ENCODE measurements around the gene FUOM.

The FUOM gene

DNA sequence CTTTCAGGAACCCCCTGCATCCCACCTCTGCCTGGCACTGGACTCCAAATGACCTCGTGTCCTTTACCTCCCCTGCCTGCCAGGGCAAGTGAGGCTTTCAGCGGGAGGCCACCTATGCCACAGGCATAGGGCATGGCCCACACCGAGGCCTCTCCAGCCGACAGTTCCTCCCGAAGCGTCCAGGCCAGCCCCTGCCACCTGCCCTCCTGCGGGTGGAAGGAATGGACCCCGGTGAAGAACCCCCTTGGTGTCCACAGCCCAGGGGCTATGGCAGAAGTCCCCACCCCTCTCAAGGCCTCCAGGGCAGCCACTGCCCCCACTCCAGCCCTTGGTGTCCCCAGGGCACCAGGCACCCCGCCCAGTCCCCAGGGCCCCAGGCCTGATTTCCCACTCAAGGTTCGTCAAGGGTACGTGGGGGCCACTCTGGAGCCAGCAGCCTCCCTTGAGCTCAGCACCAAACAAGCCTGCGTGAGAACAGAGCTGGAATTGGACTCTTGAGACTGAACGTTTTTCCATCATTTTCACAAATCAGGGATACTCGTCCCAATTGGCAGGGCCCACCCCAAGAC lies 3.1 kb downstream of the FUOM start:
- H3K36me3 ChIP-seq (ENCODE audit: insufficient read depth, low read length): no peaks in the 10 kb centered on the region
- no peak overlapping the region for H3K9ac ChIP-seq (ENCODE audit: low read depth, low read length)
- no peaks in the 10 kb centered on the region for H3K9me3 ChIP-seq (ENCODE audit: control insufficient read depth, insufficient read depth, low read length)
- H3K4me1 ChIP-seq (ENCODE audit: insufficient read depth, low read length): no peaks in the 10 kb centered on the region; the same call in 1 of the 2 replicates

DNA sequence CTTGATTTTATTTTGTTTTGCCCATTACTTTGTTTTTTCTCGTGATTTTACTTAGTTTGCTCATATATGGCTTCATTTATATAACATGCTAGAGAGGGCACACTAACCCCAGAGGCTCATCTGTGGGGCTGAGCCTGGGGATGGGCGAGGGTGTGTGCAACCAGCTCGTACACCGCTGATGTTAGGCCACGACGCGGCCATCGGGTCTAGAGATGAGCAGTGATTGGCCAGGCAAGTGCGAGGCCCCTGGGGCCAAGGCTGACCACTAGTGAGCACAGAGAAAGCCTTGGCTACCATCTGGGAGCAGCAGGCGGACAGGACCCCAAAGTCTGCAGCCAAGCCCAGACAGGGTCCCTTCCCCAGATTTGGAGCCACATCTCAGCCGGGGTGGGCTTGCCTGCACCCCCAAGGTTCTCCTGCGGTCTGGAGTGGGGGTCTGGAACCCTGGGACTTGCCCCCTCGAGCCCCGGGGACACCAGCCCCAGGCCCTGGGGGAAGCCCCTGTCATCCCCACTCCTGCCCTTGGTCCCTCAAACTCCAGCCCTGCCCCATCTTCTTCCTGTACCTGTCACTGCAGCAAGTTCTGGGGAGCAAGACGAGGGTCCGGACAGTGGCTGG lies 3.7 kb downstream of the FUOM start:
- H3K4me1 ChIP-seq (ENCODE audit: insufficient read depth, low read length): no peaks in the 10 kb centered on the region; the same call in 1 of the 2 replicates
- no peaks in the 10 kb centered on the region for H3K9me3 ChIP-seq (ENCODE audit: control insufficient read depth, insufficient read depth, low read length)
- no peaks in the 10 kb centered on the region for H3K36me3 ChIP-seq (ENCODE audit: insufficient read depth, low read length)
- no peak overlapping the region for H3K9ac ChIP-seq (ENCODE audit: low read depth, low read length)

DNA sequence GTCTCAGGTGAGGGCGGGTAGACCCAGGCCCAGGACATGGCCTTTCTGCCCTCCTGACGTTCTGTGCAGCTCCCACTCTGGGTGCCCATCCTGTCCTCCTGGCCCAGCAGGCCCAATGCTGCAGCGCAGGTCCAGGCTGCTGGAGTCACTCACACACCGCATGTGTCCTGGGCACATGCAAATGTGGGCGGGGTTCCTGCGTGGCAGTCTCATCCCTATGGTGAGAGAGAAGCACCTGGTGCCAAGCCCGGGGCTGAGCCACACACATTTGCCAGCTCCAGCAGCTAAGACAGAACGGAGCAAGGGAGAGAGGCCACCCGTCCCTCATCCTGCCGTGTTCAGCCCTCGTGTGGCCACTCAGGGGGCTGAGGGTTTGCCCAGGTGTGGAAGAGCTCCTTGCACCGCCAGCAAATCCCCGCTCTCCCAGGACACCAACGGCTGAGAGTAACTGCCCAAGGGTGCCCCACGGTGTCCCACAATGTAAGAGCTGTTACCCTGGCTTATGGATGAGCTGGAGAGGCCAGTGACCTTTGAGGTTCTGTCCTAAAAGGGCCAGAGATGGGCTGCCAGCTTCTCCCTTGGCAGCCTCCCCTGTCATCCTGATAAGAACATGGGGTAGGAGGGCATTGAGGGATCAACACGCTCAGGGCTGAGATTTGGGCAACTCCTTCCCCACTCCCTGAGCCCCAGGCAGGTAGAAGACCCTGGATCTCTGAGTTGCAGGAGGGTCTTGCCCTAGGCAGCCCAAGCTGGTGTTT lies 4.4 kb downstream of the FUOM start:
- H3K9ac ChIP-seq (ENCODE audit: low read depth, low read length): no peak overlapping the region
- no peaks in the 10 kb centered on the region for H3K36me3 ChIP-seq (ENCODE audit: insufficient read depth, low read length)
- H3K4me1 ChIP-seq (ENCODE audit: insufficient read depth, low read length): no peaks in the 10 kb centered on the region; the same call in 1 of the 2 replicates
- no peaks in the 10 kb centered on the region for H3K9me3 ChIP-seq (ENCODE audit: control insufficient read depth, insufficient read depth, low read length)

DNA sequence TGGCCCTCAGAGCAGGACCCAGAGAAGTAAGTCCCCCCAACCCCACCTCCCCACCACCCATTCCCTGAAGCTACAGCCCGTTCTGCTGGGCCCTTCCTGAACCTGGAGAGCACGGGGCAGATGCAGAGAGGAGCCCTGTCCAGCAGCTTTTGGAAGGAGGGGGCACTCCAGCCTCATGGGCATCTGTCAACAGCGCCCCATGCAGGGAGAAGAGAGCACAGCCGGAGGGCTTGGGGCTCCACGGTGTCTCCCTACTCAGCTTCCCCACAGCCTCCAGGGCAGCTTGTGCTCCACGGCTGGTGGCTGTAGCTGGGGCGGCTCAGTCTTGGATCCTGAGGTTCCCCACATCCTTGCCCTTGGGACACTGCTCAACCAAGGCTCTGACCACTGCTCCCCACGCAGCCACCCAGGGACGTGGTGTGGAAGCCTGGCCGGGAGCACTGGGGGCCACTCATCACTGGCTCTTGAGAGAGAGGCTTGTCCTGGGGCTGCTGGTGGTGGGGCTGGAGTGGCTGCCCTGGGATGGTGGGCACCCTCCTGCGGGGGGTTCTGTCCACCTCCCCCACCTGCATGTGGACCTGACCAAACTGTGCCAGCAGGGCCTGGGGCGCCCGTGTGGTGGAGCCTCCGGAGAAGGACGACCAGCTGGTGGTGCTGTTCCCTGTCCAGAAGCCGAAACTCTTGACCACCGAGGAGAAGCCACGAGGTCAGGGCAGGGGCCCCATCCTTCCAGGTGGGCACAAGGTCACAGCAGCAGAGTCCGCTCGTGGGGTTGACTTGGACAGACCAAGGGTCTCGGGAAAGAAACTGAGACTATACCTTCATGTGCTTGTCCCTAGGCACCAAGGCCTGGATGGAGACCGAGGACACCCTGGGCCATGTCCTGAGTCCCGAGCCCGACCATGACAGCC lies 6.2 kb downstream of the FUOM start:
- H3K36me3 ChIP-seq (ENCODE audit: insufficient read depth, low read length): no peaks in the 10 kb centered on the region
- H3K9me3 ChIP-seq (ENCODE audit: control insufficient read depth, insufficient read depth, low read length): no peaks in the 10 kb centered on the region
- H3K4me1 ChIP-seq (ENCODE audit: insufficient read depth, low read length): peaks cover 3% of the 10 kb centered on the region; the same call in 1 of the 2 replicates
- no peak overlapping the region for H3K9ac ChIP-seq (ENCODE audit: low read depth, low read length)

DNA sequence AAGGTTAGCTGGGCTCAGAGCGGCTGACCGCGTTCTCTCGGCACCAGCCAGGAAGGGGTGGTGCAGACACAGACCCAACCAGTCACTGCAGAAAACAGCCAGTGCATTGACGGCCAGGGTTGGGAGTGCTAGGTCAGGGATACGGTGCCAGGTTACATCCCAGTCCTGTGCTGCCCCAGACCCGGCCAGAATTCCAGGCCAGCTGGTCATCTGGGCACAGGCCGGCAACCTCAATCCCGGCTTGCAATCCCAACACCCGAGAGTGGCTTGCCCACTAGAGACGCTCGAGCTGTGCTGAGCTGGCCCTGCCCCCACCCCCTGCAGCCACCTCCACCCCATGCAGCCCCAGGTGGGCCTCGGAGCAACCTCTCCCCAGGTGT lies 6.9 kb downstream of the FUOM start:
- no peak overlapping the region for H3K9ac ChIP-seq (ENCODE audit: low read depth, low read length)
- H3K4me1 ChIP-seq (ENCODE audit: insufficient read depth, low read length): peaks cover 3% of the 10 kb centered on the region; the same call in 1 of the 2 replicates
- H3K36me3 ChIP-seq (ENCODE audit: insufficient read depth, low read length): no peaks in the 10 kb centered on the region
- H3K9me3 ChIP-seq (ENCODE audit: control insufficient read depth, insufficient read depth, low read length): no peaks in the 10 kb centered on the region

DNA sequence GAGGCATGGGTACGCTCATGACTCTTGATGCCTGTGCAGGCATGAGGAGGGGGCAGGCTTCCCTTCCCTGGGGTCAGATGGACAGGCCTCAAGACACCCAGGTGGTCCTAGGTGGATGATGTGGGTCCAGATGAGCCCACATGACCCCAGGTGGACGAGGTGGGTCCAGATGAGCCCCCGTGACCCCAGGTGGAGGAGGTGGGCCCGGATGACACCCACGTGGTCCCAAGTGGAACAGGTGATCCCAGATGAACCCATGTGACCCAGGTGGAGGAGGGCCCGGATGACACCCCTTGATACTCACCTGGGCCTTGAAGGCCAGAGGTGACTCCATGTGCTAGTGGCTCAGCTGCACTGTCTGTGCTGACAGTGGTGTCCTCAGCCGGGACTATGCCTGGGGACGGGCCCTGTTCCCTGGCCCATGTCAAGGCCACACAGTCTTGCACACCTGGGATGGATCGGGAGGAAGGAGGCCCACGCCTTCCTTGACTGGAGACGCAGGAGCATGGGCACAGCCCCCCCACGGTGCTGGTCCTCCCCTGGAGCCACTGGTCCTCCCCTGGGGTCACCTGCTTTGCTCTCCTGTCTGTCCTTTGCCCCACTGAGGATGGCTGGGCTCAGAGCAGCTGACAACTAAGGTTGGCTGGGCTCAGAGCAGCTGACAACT lies 7.4 kb downstream of the FUOM start:
- Histone ChIP-seq H3K4me1 (ENCODE audit: insufficient read depth, low read length) (peaks cover 3% of the 10 kb centered on the region; the same call in 1 of the 2 replicates), H3K9ac (ENCODE audit: low read depth, low read length) (no peak overlapping the region), H3K9me3 (ENCODE audit: control insufficient read depth, insufficient read depth, low read length) (no peaks in the 10 kb centered on the region), H3K36me3 (ENCODE audit: insufficient read depth, low read length) (no peaks in the 10 kb centered on the region)

DNA sequence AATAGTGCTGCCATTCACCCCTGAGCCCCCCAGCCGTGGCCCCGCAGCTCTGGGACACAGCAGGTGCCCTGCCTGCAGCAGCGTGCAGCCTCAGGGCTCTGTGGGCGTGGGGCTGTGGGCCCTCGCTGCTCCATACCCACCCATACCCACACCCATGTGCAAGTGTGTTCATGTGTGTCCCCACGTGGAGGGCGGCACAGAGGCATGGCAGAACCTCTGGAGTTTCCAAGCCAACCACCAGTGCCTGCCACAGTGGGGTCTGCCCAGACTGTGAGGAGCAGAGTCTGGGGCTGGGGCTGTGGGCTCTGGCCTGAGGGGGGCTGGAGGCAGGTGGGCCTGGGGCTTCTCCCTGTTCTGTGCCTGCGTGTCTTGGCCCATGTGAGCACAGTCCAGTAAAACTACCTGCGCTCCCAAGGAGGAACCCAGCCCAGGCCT lies 8.2 kb downstream of the FUOM start:
- Histone ChIP-seq H3K9ac (ENCODE audit: low read depth, low read length) (no peak overlapping the region), H3K9me3 (ENCODE audit: control insufficient read depth, insufficient read depth, low read length) (no peaks in the 10 kb centered on the region), H3K4me1 (ENCODE audit: insufficient read depth, low read length) (peaks cover 3% of the 10 kb centered on the region; the same call in 1 of the 2 replicates), H3K36me3 (ENCODE audit: insufficient read depth, low read length) (no peaks in the 10 kb centered on the region)

DNA sequence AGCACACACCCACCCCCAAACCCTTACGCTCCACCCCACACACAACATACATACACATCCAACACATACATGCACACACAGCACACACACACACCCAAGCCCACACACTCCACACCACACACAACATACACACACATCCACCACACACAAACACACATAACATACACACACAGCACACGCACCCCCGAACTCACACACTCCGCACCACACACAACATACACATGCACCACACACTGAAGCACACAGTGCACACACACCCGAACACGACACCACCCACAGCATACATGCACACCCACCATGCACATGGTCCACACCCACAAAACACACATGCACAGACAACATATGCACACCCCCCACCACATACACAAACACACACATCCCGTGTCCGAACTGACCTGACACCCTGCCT lies 8.7 kb downstream of the FUOM start:
- H3K4me1 ChIP-seq (ENCODE audit: insufficient read depth, low read length): peaks cover 3% of the 10 kb centered on the region; the same call in 1 of the 2 replicates
- H3K36me3 ChIP-seq (ENCODE audit: insufficient read depth, low read length): no peaks in the 10 kb centered on the region
- no peaks in the 10 kb centered on the region for H3K9me3 ChIP-seq (ENCODE audit: control insufficient read depth, insufficient read depth, low read length)
- H3K9ac ChIP-seq (ENCODE audit: low read depth, low read length): no peak overlapping the region

DNA sequence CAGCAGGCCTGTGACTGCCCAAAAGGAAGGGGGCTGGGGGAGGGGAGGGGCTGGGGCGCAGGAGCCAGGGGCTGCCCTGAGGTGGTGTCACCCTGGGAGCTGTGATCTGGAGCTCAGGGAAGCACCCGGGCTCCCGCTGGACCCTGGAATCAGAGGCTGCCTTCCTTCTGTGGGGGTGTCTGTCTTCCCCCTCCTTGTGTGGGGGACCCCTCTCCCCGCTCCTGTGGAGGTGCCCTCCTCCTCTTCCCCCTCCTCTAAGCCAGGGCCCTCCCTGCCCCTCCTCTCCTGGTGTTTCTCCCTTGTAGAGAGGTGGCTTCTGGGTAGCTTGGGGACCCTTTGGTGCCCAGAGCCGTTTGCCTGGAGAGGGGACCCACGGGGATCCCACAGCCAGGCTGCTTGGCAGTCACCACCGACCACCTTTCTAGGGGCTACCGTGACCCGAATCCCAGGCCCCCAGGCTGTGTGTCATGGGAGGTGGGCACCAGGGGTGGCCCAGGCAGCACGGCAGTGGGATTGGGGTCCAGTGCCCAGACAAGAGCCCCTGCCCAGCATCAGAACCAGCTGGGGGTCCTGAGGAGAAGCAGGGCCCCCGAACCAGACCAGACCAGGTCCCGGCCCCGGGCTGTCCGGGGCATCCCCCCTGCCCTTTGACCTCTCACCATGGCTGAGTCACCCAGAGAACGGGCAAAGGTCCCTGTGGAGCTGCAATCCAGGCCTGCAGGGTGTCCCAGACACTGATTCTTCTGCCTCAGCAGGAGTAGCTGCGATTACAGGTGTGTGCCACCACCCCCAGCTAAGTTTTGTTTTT lies 9.9 kb downstream of the FUOM start:
- Histone ChIP-seq H3K9me3 (ENCODE audit: control insufficient read depth, insufficient read depth, low read length) (no peaks in the 10 kb centered on the region), H3K9ac (ENCODE audit: low read depth, low read length) (no peak overlapping the region), H3K4me1 (ENCODE audit: insufficient read depth, low read length) (peaks cover 11% of the 10 kb centered on the region), H3K36me3 (ENCODE audit: insufficient read depth, low read length) (no peaks in the 10 kb centered on the region)

DNA sequence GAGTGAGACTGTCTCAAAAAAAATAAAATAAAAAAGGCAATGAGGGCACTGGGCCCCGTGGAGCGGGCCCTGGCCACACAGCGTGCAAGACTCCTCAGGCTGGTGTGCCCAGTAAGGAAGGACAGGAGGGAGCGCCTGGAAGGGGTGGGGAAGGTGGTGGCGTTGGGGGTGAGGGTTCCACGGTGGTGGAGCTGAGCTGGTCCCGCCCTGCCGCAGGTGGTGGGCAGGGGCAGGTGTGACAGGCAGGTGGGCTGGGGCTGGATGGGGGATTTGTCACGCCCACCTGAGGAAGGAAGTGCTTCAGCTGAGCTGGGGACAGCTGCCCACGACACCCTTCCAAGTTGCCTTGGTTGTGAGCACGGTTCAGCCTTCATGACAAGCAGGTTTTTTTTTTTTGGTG lies 11.4 kb downstream of the FUOM start:
- peaks cover 11% of the 10 kb centered on the region for H3K4me1 ChIP-seq (ENCODE audit: insufficient read depth, low read length)
- no peaks in the 10 kb centered on the region for H3K9me3 ChIP-seq (ENCODE audit: control insufficient read depth, insufficient read depth, low read length)
- H3K36me3 ChIP-seq (ENCODE audit: insufficient read depth, low read length): no peaks in the 10 kb centered on the region
- H3K9ac ChIP-seq (ENCODE audit: low read depth, low read length): no peak overlapping the region

DNA sequence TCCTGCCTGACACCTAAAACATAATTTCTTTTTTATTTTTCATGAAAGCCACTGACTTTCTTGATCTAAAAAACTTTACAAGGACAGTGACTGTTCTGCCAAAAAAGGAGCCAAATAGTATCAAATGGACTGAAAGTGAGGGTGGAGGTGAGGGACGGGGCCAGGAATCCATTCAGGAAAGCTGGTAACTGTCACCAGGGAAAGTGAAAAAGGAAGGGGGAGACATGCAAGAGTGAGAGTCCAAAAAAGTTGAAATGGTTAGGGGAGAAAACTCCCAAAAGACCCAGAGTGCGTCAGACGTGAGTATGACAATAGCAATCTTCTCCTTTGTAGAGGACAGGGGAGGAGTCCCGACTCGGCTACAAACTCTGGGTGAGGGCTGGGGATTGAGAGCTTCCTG lies 13.6 kb downstream of the FUOM start:
- H3K36me3 ChIP-seq (ENCODE audit: insufficient read depth, low read length): no peaks in the 10 kb centered on the region
- H3K9me3 ChIP-seq (ENCODE audit: control insufficient read depth, insufficient read depth, low read length): no peaks in the 10 kb centered on the region
- H3K4me1 ChIP-seq (ENCODE audit: insufficient read depth, low read length): peaks cover 11% of the 10 kb centered on the region

DNA sequence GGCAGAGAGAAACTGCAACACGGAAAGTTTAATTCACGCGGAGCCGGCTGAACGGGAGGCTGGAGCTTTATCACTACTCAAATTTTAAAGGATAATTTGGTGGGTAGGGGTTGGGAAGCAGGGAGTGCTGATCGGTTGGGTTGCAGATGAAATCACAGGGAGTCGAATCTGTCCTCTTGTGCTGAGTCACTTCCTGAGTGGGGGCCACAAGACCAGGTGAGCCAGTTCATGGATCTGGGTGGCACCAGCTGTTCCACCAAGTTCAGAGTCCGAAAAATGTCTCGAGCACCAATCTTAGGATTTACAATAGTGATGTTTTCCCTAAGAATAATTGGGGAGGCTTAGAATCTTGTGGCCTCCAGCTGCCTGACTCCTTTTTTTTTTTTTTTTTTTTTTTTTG lies 14.3 kb downstream of the FUOM start:
- Histone ChIP-seq H3K4me1 (ENCODE audit: insufficient read depth, low read length) (peaks cover 11% of the 10 kb centered on the region), H3K36me3 (ENCODE audit: insufficient read depth, low read length) (no peaks in the 10 kb centered on the region), H3K9me3 (ENCODE audit: control insufficient read depth, insufficient read depth, low read length) (no peaks in the 10 kb centered on the region), H3K9ac (ENCODE audit: low read depth, low read length) (no peak overlapping the region)

More for the DNA sequence above, 13.6 kb downstream of the FUOM start:
- no peak overlapping the region for H3K9ac ChIP-seq (ENCODE audit: low read depth, low read length)

DNA sequence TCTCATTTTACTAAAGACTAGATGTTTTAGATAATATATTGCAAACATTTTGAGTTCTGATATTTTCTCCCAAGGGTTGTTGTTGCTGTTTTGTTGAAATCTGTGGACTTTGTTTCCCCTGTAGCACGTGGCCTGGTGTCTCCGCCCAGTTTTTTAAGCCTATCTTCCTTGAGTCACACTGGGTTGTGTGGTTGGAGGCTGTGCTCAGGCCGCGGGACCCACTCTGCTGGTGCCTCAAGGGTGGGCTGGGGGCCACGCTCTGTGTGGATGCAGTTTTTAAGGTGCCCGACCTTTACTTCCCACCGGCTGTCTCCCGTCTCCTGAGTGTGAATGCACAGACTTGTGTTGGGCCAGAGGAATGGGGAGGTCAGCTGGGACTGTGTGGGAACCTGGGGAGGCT lies 14.9 kb downstream of the FUOM start:
- H3K9me3 ChIP-seq (ENCODE audit: control insufficient read depth, insufficient read depth, low read length): no peaks in the 10 kb centered on the region
- H3K9ac ChIP-seq (ENCODE audit: low read depth, low read length): no peak overlapping the region
- H3K36me3 ChIP-seq (ENCODE audit: insufficient read depth, low read length): no peaks in the 10 kb centered on the region
- H3K4me1 ChIP-seq (ENCODE audit: insufficient read depth, low read length): peaks cover 8% of the 10 kb centered on the region

All from ES-I3 (cell line).